ENCODE results near the gene MBD1. TPM values are rescaled to one million over a fixed set of nuclear protein-coding genes. Genes with fewer than 3 reads are reported as not detected.
A peak's percentile ranks its signal among the peaks of the same experiment; 100 is the strongest.

The MBD1 gene
- total and polyA plus RNA-seq, 8 donors: 27.0 to 162 (median 55.5) TPM

GRCh38 chr18:50285071-50285470 is 3.7 kb upstream of the MBD1 start:
- H3K4me1 ChIP-seq: peaks cover 13 to 39% (median 31%) of the 10 kb centered on the region in 4 donors
- H3K27me3 ChIP-seq: no peaks in the 10 kb centered on the region
- 85 to 95% (median 90%) methylated on average over 4 to 13 of the region's 13 CpGs for WGBS, 5 donors
- H3K4me3 ChIP-seq: no peak overlapping the region
- no peaks in the 10 kb centered on the region for H3K9me3 ChIP-seq
- intact Hi-C loops (cut with DNase I; ENCODE audit: low total_unique reads): no loop called here
- TF ChIP-seq EP300 (IDR thresholded peaks at IDR 0.05) (no peak), POLR2AphosphoS5 (IDR thresholded peaks at IDR 0.05) (no peak), POLR2A (IDR thresholded peaks at IDR 0.05) (no peak)
- TF ChIP-seq, protein P1, sequence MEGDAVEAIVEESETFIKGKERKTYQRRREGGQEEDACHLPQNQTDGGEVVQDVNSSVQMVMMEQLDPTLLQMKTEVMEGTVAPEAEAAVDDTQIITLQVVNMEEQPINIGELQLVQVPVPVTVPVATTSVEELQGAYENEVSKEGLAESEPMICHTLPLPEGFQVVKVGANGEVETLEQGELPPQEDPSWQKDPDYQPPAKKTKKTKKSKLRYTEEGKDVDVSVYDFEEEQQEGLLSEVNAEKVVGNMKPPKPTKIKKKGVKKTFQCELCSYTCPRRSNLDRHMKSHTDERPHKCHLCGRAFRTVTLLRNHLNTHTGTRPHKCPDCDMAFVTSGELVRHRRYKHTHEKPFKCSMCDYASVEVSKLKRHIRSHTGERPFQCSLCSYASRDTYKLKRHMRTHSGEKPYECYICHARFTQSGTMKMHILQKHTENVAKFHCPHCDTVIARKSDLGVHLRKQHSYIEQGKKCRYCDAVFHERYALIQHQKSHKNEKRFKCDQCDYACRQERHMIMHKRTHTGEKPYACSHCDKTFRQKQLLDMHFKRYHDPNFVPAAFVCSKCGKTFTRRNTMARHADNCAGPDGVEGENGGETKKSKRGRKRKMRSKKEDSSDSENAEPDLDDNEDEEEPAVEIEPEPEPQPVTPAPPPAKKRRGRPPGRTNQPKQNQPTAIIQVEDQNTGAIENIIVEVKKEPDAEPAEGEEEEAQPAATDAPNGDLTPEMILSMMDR (IDR thresholded peaks at IDR 0.05): no peak
- H3K27ac ChIP-seq: no peak overlapping the region
- DNase-seq: no peak
- H3K36me3 ChIP-seq: peaks cover 27 to 41% (median 40%) of the 10 kb centered on the region in 4 donors

- H3K27ac ChIP-seq: no peak overlapping the region
- H3K4me1 ChIP-seq: peaks cover 20 to 46% (median 38%) of the 10 kb centered on the region in 4 donors
- no peaks in the 10 kb centered on the region for H3K9me3 ChIP-seq
- no peaks in the 10 kb centered on the region for H3K27me3 ChIP-seq
- 88 to 95% (median 94%) methylated on average over 15 of the region's 15 CpGs for WGBS, 5 donors
- DNase-seq: no peak
- intact Hi-C loops (cut with DNase I; ENCODE audit: low total_unique reads): no loop called here
- TF ChIP-seq EP300 (IDR thresholded peaks at IDR 0.05) (no peak), POLR2A (IDR thresholded peaks at IDR 0.05) (no peak)
- TF ChIP-seq, protein P1 (IDR thresholded peaks at IDR 0.05): no peak
- H3K4me3 ChIP-seq: no peak overlapping the region
- peaks cover 27 to 46% (median 42%) of the 10 kb centered on the region in 4 donors for H3K36me3 ChIP-seq
Observed at GRCh38 chr18:50284255-50284885, 3.0 kb upstream of the MBD1 start.

GRCh38 chr18:50283469-50284209 is 2.3 kb upstream of the MBD1 start:
- Histone ChIP-seq H3K4me1 (peaks cover 24 to 51% (median 45%) of the 10 kb centered on the region in 4 donors), H3K27me3 (no peaks in the 10 kb centered on the region), H3K36me3 (peaks cover 27 to 53% (median 49%) of the 10 kb centered on the region in 4 donors), H3K9me3 (no peaks in the 10 kb centered on the region), H3K4me3 (no peak overlapping the region), H3K27ac (no peak overlapping the region)
- no peak for DNase-seq
- intact Hi-C loops (cut with DNase I; ENCODE audit: low total_unique reads): no loop called here
- WGBS, 5 donors: 89 to 93% (median 91%) methylated on average over 19 to 29 of the region's 29 CpGs
- TF ChIP-seq POLR2AphosphoS5 (IDR thresholded peaks at IDR 0.05): no peak
- TF ChIP-seq, protein P1 (IDR thresholded peaks at IDR 0.05): no peak
- no peak for TF ChIP-seq EP300 (IDR thresholded peaks at IDR 0.05)
- no peak for TF ChIP-seq POLR2A (IDR thresholded peaks at IDR 0.05)

DNA sequence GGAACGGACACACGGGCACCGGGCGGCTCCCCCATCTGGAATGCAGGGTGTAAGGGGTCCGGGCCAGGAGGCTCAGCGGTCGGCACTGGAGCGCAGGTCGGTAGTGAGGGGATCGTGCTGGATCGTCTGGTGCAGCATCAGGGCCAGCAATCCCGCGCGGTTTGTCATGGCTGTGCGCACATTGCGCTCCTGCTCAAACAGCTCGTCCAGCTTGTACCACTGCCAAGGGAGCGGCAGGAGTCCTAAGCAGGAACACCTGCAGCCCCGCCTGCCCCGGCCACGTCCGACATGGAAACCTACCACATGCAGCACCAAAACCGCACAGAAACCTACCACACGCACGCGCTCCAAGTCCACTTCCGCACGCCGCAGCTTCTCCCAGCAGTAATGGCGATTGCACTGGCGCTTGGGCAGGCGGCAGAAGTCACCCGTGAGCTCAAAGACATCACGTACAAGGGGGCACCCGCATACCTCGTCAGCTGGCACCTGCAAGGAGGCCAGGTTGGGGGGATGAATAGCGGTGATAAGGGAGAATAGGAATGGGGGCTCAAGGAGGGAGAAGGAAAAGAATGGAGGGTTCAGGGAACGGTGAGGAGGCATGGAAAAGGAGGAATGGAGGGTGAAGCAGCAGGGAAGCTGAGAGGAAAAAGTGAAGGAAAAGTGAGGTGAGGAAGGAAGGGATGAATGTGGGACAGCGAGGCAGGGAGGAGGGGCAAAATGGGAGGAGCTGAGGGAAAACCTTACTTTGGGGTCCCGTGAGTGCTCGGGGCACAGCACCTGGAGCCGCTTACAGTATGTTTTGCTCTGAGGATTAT is 1.4 kb upstream of the MBD1 start:
- Histone ChIP-seq H3K27ac (peak overlapping the region in 3 of 5 donors; percentile 95 to 96 (median 95)), H3K4me1 (peaks cover 24 to 60% (median 48%) of the 10 kb centered on the region in 4 donors), H3K27me3 (no peaks in the 10 kb centered on the region), H3K36me3 (peaks cover 31 to 61% (median 56%) of the 10 kb centered on the region in 4 donors), H3K4me3 (peak overlapping the region in 1 of 4 donors; percentile 84), H3K9me3 (no peaks in the 10 kb centered on the region)
- 86 to 93% (median 89%) methylated on average over 42 of the region's 42 CpGs for WGBS, 5 donors
- TF ChIP-seq POLR2AphosphoS5 (IDR thresholded peaks at IDR 0.05): no peak
- TF ChIP-seq POLR2A (IDR thresholded peaks at IDR 0.05): no peak
- TF ChIP-seq, protein P1 (IDR thresholded peaks at IDR 0.05): no peak
- TF ChIP-seq EP300 (IDR thresholded peaks at IDR 0.05): no peak
- intact Hi-C loops (cut with DNase I; ENCODE audit: low total_unique reads): no loop called here
- DNase-seq: no peak

Data from stomach (tissue), 9 donors.